ENCODE results near the gene TPBG. TPM values are rescaled to one million over a fixed set of nuclear protein-coding genes. Genes with fewer than 3 reads are reported as not detected.

TPBG gene
- total RNA-seq, 1 donor = 47.5 TPM

DNA sequence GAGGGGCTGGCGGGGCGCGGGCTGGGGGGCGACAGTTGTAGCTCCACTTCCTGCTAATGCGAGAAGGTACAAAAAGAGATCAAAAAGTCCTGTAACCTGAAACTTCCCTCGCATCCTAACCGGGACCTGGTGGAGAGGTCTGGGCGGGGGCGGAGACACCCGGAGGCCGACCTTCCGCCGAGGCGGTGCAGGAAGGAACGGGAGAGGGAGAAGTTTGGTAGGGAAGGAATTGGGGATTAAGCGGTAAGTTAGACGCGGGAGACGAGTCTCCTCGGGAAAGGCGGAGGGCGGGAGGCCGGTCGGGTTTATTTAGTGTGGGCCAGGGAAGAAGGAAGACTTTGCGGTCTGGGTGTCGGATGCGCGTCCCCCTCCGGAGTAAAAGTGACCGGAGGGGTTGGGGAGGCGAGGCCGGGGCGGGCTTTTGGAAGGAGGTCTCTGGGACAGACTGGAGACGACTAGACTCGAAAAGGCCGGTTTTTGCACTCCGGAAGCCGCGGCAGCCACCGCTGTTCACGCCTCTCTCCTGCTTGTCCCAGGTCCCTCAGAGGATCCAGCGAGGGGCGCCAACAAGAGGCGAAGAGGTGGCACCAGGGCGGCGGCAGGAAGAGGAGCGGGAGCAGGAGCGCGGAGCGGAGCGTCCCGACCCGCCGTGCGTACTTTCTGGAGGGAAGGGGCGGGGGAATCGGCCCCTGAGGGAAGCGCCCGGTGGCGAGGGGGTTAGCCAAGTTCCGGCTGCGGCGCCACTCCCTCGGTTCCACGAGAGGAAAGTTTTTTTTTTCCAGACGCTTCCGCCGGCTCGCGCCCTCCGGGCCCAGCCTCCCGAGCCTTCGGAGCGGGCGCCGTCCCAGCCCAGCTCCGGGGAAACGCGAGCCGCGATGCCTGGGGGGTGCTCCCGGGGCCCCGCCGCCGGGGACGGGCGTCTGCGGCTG lies 734 bp downstream of the TPBG start:
- no peak for TF ChIP-seq CTCF (IDR thresholded peaks at IDR 0.05; ENCODE audit: insufficient read depth, low read depth, low read length)
- peak overlapping the region; percentile 88 for H3K4me3 ChIP-seq (ENCODE audit: low read depth, low read length)
- DNase-seq (ENCODE audit: low read depth) = peak; percentile 73

- peak overlapping the region; percentile 88 for H3K4me3 ChIP-seq (ENCODE audit: low read depth, low read length)
- peak; percentile 35 for DNase-seq (ENCODE audit: low read depth)
- peak; percentile 16 for TF ChIP-seq CTCF (IDR thresholded peaks at IDR 0.05; ENCODE audit: insufficient read depth, low read depth, low read length)
Measured at GRCh38 chr6:82365016-82365795, 1.6 kb downstream of the TPBG start.

- no peak overlapping the region for H3K4me3 ChIP-seq (ENCODE audit: low read depth, low read length)
- no peak for TF ChIP-seq CTCF (IDR thresholded peaks at IDR 0.05; ENCODE audit: insufficient read depth, low read depth, low read length)
- peak; percentile 40 for DNase-seq (ENCODE audit: low read depth)
Measured at GRCh38 chr6:82367704-82368103, 4.1 kb downstream of the TPBG start.

GRCh38 chr6:82370788-82371187 lies 7.2 kb downstream of the TPBG start:
- DNase-seq (ENCODE audit: low read depth) = no peak

GRCh38 chr6:82371799-82372546 lies 8.4 kb downstream of the TPBG start:
- no peak overlapping the region for H3K4me3 ChIP-seq (ENCODE audit: low read depth, low read length)
- no peak for DNase-seq (ENCODE audit: low read depth)
- no peak for TF ChIP-seq CTCF (IDR thresholded peaks at IDR 0.05; ENCODE audit: insufficient read depth, low read depth, low read length)

More at GRCh38 chr6:82370788-82371187, 7.2 kb downstream of the TPBG start:
- H3K4me3 ChIP-seq (ENCODE audit: low read depth, low read length) = no peak overlapping the region
- no peak for TF ChIP-seq CTCF (IDR thresholded peaks at IDR 0.05; ENCODE audit: insufficient read depth, low read depth, low read length)

- no peak for DNase-seq (ENCODE audit: low read depth)
- no peak overlapping the region for H3K4me3 ChIP-seq (ENCODE audit: low read depth, low read length)
- no peak for TF ChIP-seq CTCF (IDR thresholded peaks at IDR 0.05; ENCODE audit: insufficient read depth, low read depth, low read length)
Measured at GRCh38 chr6:82372656-82373055, 9.0 kb downstream of the TPBG start.

All from fibroblast of villous mesenchyme (primary cell).